ENCODE data around the gene CCL7. TPM values are rescaled to one million over a fixed set of nuclear protein-coding genes. Genes with fewer than 3 reads are reported as not detected.
A peak's percentile ranks its signal among the peaks of the same experiment; 100 is the strongest.

CCL7 gene
- total and polyA plus RNA-seq, 3 donors from 2014 or later: not detected

DNA sequence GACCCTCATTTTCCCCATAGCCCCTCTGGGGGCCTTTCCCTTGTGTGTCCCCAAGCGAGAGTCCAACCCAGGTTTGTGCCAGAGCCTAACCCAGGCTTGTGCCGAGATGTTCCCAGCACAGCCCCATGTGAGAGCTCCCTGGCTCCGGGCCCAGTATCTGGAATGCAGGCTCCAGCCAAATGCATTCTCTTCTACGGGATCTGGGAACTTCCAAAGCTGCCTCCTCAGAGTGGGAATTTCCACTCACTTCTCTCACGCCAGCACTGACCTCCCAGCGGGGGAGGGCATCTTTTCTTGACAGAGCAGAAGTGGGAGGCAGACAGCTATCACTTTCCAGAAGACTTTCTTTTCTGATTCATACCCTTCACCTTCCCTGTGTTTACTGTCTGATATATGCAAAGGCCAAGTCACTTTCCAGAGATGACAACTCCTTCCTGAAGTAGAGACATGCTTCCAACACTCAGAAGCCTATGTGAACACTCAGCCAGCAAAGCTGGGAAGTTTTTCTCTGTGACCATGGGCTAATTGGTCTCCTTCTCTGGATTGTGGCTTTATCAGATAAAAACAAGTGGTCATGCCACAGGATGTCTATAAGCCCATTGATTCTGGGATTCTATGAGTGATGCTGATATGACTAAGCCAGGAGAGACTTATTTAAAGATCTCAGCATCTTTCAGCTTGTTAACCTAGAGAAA, 17.4 kb upstream of the CCL7 start:
- Histone ChIP-seq H3K27me3 (no peaks in the 10 kb centered on the region), H3K4me3 (no peak overlapping the region), H3K36me3 (ENCODE audit: low read depth, missing control alignments) (no peaks in the 10 kb centered on the region), H3K9me3 (no peaks in the 10 kb centered on the region), H3K4me1 (peaks cover 78% of the 10 kb centered on the region), H3K27ac (peak overlapping the region; percentile 28 to 64)
- WGBS, 2 donors: 23 to 28% methylated on average over 5 to 6 of the region's 6 CpGs
- intact Hi-C loops (cut with DNase I; ENCODE audit: low total_unique reads): no loop called here
- DNase-seq: peak; percentile 94
- TF ChIP-seq CTCF (IDR thresholded peaks at IDR 0.05) (no peak), POLR2A (IDR thresholded peaks at IDR 0.05) (no peak)

- DNase-seq: no peak
- no peak for TF ChIP-seq POLR2A (IDR thresholded peaks at IDR 0.05)
- TF ChIP-seq CTCF (IDR thresholded peaks at IDR 0.05): no peak
- 79 to 85% methylated on average over 3 of the region's 3 CpGs for WGBS, 2 donors
- Histone ChIP-seq H3K36me3 (ENCODE audit: low read depth, missing control alignments) (no peaks in the 10 kb centered on the region), H3K27ac (peak overlapping the region; percentile 28 to 64), H3K4me3 (no peak overlapping the region), H3K27me3 (no peaks in the 10 kb centered on the region), H3K9me3 (no peaks in the 10 kb centered on the region), H3K4me1 (peaks cover 73% of the 10 kb centered on the region)
- intact Hi-C loops (cut with DNase I; ENCODE audit: low total_unique reads): no loop called here
These were observed 16.9 kb upstream of the CCL7 start for GRCh38 chr17:34253139-34253525.

DNA sequence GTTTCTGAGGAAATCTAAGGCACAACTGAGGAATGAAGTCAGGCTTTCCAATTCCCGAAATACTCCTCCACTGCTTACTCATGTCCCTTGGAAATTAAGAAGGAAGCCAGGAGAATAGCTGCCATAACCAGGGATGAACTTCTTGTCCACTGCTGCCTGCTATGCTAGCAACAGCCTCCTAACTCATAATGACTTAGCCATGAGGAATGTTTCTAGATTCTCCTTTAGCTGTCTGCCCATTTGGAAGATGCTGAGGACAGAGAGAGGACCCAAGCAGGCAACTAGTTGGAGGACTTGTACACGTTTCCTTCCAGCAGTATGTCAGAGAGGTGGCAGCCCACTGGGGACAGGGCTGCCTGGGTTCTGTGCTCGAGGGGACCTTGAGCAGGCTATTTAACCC, 15.9 kb upstream of the CCL7 start:
- DNase-seq: no peak
- intact Hi-C loops (cut with DNase I; ENCODE audit: low total_unique reads): no loop called here
- Histone ChIP-seq H3K9me3 (no peaks in the 10 kb centered on the region), H3K4me1 (peaks cover 64% of the 10 kb centered on the region), H3K4me3 (no peak overlapping the region), H3K27me3 (no peaks in the 10 kb centered on the region), H3K27ac (peak overlapping the region in 1 of 2 donors; percentile 64), H3K36me3 (ENCODE audit: low read depth, missing control alignments) (no peaks in the 10 kb centered on the region)
- WGBS, 2 donors: 39 to 65% methylated on average over 3 of the region's 3 CpGs
- no peak for TF ChIP-seq CTCF (IDR thresholded peaks at IDR 0.05)
- TF ChIP-seq POLR2A (IDR thresholded peaks at IDR 0.05): no peak

DNA sequence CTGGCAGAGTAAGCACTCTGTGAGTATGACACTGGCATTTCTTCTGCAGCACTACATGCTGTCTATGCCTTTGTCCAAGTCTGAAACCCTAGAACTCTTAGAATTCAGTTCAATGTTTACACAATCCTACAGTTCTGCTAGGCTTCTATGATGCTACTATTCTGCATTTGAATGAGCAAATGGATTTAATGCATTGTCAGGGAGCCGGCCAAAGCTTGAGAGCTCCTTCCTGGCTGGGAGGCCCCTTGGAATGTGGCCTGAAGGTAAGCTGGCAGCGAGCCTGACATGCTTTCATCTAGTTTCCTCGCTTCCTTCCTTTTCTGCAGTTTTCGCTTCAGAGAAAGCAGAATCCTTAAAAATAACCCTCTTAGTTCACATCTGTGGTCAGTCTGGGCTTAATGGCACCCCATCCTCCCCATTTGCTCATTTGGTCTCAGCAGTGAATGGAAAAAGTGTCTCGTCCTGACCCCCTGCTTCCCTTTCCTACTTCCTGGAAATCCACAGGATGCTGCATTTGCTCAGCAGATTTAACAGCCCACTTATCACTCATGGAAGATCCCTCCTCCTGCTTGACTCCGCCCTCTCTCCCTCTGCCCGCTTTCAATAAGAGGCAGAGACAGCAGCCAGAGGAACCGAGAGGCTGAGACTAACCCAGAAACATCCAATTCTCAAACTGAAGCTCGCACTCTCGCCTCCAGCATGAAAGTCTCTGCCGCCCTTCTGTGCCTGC, 15.2 kb upstream of the CCL7 start, which contains the start of gene CCL2:
CCL2 (plus strand) TSS at position 635 of the 730 bp plus-strand sequence; CDS start at position 700, 65 bp downstream.
- Histone ChIP-seq H3K27ac (peak within 1 kb of the TSS; percentile 11 to 68), H3K4me3 (peak within 1 kb of the TSS in 1 of 2 donors; percentile 34), H3K36me3 (ENCODE audit: low read depth, missing control alignments) (no peaks in the 10 kb centered on the region), H3K27me3 (no peaks in the 10 kb centered on the region), H3K9me3 (no peaks in the 10 kb centered on the region), H3K4me1 (peaks cover 57% of the 10 kb centered on the region)
- DNase-seq: peak; percentile 84
- intact Hi-C loops (cut with DNase I; ENCODE audit: low total_unique reads): no loop called here
- WGBS, 2 donors: 6 to 9% methylated on average over 11 of the region's 11 CpGs
- TF ChIP-seq POLR2A (IDR thresholded peaks at IDR 0.05) (peak; percentile 16), CTCF (IDR thresholded peaks at IDR 0.05) (no peak)

Measured in testis (tissue), 3 donors.